ENCODE measurements around the gene TMEM163.

- no peak for TF ChIP-seq POLR2A (IDR thresholded peaks at IDR 0.05)
- TF ChIP-seq CTCF (IDR thresholded peaks at IDR 0.05) = peak in 5 of 7 experiments; percentile 34 to 54 (median 45)
Measured at GRCh38 chr2:134466141-134466540, 252.7 kb downstream of the TMEM163 start.

Measured in body of pancreas (tissue), 4 donors.